ENCODE measurements around the gene GOLPH3.

DNA sequence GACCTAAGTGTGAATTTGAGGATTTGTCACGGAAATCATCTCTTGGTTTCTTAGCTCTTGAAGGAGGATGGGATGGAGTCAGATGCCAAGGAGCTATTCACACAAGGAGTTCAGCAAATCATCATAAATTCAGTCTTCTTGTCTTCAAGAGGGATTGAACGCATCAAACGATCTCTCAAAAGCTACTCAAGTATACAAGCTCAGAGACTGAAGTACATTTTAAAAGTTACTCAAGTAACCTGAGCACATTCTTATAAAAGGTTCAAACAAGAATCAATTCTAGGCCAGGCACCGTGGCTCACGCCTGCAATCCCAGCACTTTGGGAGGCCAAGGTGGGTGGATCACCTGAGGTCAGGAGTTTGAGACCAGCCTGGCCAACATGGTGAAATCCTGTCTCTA, 21.1 kb upstream of the GOLPH3 start:
- TF ChIP-seq, protein P1, sequence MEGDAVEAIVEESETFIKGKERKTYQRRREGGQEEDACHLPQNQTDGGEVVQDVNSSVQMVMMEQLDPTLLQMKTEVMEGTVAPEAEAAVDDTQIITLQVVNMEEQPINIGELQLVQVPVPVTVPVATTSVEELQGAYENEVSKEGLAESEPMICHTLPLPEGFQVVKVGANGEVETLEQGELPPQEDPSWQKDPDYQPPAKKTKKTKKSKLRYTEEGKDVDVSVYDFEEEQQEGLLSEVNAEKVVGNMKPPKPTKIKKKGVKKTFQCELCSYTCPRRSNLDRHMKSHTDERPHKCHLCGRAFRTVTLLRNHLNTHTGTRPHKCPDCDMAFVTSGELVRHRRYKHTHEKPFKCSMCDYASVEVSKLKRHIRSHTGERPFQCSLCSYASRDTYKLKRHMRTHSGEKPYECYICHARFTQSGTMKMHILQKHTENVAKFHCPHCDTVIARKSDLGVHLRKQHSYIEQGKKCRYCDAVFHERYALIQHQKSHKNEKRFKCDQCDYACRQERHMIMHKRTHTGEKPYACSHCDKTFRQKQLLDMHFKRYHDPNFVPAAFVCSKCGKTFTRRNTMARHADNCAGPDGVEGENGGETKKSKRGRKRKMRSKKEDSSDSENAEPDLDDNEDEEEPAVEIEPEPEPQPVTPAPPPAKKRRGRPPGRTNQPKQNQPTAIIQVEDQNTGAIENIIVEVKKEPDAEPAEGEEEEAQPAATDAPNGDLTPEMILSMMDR (IDR thresholded peaks at IDR 0.05; ENCODE audit: low read depth, low read length, missing input control) = no peak
- TF ChIP-seq RAD21 (IDR thresholded peaks at IDR 0.05) (no peak), JUND (IDR thresholded peaks at IDR 0.05) (no peak), YY1 (IDR thresholded peaks at IDR 0.05) (no peak), SP1 (IDR thresholded peaks at IDR 0.05) (no peak), NR2F2 (IDR thresholded peaks at IDR 0.05) (no peak), FOXA1 (IDR thresholded peaks at IDR 0.05) (no peak), GABPA (IDR thresholded peaks at IDR 0.05 in 1 of 2, conservative IDR thresholded peaks at IDR 0.05 in 1 of 2) (no peak), RXRA (IDR thresholded peaks at IDR 0.05) (no peak), EGR1 (IDR thresholded peaks at IDR 0.05; ENCODE audit: low read depth in 2 of 2) (no peak)
- TF ChIP-seq, protein P2, sequence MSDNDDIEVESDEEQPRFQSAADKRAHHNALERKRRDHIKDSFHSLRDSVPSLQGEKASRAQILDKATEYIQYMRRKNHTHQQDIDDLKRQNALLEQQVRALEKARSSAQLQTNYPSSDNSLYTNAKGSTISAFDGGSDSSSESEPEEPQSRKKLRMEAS (IDR thresholded peaks at IDR 0.05) = no peak
- TF ChIP-seq, protein P3, sequence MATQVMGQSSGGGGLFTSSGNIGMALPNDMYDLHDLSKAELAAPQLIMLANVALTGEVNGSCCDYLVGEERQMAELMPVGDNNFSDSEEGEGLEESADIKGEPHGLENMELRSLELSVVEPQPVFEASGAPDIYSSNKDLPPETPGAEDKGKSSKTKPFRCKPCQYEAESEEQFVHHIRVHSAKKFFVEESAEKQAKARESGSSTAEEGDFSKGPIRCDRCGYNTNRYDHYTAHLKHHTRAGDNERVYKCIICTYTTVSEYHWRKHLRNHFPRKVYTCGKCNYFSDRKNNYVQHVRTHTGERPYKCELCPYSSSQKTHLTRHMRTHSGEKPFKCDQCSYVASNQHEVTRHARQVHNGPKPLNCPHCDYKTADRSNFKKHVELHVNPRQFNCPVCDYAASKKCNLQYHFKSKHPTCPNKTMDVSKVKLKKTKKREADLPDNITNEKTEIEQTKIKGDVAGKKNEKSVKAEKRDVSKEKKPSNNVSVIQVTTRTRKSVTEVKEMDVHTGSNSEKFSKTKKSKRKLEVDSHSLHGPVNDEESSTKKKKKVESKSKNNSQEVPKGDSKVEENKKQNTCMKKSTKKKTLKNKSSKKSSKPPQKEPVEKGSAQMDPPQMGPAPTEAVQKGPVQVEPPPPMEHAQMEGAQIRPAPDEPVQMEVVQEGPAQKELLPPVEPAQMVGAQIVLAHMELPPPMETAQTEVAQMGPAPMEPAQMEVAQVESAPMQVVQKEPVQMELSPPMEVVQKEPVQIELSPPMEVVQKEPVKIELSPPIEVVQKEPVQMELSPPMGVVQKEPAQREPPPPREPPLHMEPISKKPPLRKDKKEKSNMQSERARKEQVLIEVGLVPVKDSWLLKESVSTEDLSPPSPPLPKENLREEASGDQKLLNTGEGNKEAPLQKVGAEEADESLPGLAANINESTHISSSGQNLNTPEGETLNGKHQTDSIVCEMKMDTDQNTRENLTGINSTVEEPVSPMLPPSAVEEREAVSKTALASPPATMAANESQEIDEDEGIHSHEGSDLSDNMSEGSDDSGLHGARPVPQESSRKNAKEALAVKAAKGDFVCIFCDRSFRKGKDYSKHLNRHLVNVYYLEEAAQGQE (IDR thresholded peaks at IDR 0.05) = no peak
